C4-2B (cell line): ENCODE measurements around the gene FXYD5.

Experiments
- H3K27ac ChIP-seq: fragments of 450-650 bp; 2 replicates; pipeline ENCODE4 v1.5.1; 2017
- ZFX ChIP-seq: fragments of 450-650 bp; IDR thresholded peaks from 2 replicates; pipeline ENCODE4 v1.6.1; 2017
- TF ChIP-seq, protein P1 (sequence below): fragments of 450-650 bp; conservative IDR thresholded peaks from 2 replicates; pipeline ENCODE4 v1.5.1; 2017; ENCODE audit warnings: mild to moderate bottlenecking

The FXYD5 gene

DNA sequence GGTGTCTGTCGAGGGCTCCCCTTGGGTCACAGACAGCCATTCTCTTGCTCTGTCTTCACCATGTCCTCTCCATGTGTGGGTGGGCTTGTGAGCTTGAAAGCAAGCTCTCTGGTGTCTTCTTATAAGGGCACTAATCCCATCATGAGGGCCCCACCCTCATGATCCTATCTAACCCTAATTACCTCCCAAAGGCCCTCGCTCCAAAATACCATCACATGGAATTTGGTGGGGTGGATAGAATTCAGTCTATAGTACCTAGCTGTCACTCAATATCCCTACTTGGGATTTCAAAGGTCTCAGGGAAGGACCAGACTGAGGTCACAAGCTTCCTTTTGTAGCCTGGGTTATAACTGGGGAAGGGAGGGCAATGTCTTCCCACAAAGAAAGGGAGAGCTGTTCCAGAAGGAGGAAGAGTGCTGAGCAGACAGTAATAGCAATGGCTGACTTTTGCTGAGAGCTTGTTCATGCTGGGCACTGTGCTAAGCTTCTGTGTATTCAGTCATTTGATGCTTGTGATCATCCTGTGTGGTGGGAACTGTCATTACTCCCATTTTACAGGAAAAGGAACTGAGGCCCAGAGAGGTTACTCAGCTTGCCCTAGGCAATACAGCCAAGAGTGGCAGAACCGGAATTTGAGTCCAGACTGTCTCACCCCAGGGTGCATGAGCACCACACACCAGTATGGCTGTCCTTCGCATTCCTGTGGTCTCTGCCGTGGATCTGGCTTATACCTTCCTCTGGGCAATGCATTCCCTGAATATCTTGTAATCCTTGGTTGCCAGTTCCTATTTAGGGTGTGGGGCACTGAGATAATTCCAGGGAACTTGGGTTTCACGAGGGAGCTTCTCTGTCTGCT is 8.2 kb downstream of the FXYD5 start:
- no peak overlapping the region for H3K27ac ChIP-seq
- TF ChIP-seq, protein P1, sequence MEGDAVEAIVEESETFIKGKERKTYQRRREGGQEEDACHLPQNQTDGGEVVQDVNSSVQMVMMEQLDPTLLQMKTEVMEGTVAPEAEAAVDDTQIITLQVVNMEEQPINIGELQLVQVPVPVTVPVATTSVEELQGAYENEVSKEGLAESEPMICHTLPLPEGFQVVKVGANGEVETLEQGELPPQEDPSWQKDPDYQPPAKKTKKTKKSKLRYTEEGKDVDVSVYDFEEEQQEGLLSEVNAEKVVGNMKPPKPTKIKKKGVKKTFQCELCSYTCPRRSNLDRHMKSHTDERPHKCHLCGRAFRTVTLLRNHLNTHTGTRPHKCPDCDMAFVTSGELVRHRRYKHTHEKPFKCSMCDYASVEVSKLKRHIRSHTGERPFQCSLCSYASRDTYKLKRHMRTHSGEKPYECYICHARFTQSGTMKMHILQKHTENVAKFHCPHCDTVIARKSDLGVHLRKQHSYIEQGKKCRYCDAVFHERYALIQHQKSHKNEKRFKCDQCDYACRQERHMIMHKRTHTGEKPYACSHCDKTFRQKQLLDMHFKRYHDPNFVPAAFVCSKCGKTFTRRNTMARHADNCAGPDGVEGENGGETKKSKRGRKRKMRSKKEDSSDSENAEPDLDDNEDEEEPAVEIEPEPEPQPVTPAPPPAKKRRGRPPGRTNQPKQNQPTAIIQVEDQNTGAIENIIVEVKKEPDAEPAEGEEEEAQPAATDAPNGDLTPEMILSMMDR, result no peak
- no peak for TF ChIP-seq ZFX

DNA sequence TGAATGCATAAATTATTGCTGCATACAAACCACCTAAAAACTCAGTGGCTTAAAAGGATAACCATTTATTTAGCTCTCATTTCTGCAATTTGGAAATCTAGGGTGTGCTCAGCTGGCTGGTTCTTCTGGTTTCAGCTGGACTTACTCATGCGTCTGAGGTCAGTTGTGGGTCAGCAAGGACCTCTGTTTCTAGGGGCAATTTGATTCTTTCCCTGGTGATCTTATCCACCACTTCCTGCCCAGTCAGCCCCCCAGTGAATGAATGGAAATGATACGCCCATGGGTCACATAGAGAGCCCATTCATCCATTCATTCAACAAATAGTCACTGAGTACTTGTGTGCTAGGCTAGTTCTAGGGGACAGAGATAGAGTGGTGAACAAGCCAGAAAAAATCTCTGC is 9.9 kb downstream of the FXYD5 start:
- no peak for TF ChIP-seq ZFX
- TF ChIP-seq, protein P1, result no peak
- H3K27ac ChIP-seq, result no peak overlapping the region

DNA sequence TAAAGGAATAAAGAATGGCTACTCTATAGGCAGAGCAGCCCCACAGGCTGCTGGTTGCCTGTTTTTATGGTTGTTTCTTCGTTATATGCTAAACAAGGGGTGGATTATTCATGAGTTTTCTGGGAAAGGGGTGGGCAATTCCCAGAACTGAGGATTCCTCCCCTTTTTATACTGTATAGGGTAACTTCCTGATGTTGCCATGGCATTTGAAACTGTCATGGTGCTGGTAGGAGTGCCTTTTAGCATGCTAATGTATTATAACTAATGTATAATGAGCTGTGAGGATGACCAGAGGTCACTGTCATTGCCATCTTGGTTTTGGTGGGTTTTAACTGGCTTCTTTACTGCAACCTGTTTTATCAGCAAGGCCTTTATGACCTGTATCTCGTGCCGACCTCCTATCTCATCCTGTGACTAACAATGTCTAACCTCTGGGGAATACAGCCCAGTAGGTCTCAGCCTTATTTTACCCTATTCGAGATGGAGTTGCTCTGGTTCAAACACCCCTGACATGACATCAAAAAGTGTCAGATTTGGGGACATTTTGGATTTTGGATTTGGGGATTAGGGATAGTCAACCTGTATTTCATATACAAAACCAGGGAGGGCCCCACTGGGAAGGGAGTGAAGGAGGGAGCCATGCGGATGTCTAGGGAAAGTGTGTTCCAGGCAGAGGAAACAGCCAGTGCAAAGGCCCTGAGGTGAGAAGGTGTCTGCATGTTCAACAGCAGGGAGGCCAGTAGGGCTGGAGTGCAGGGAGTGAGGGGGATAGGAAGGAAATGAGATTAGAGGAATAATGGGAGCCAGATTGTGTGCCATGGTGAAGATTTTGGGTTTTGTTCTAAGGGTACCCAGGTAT is 10.9 kb downstream of the FXYD5 start:
- no peak for TF ChIP-seq ZFX
- TF ChIP-seq, protein P1, result no peak
- H3K27ac ChIP-seq, result no peak overlapping the region

DNA sequence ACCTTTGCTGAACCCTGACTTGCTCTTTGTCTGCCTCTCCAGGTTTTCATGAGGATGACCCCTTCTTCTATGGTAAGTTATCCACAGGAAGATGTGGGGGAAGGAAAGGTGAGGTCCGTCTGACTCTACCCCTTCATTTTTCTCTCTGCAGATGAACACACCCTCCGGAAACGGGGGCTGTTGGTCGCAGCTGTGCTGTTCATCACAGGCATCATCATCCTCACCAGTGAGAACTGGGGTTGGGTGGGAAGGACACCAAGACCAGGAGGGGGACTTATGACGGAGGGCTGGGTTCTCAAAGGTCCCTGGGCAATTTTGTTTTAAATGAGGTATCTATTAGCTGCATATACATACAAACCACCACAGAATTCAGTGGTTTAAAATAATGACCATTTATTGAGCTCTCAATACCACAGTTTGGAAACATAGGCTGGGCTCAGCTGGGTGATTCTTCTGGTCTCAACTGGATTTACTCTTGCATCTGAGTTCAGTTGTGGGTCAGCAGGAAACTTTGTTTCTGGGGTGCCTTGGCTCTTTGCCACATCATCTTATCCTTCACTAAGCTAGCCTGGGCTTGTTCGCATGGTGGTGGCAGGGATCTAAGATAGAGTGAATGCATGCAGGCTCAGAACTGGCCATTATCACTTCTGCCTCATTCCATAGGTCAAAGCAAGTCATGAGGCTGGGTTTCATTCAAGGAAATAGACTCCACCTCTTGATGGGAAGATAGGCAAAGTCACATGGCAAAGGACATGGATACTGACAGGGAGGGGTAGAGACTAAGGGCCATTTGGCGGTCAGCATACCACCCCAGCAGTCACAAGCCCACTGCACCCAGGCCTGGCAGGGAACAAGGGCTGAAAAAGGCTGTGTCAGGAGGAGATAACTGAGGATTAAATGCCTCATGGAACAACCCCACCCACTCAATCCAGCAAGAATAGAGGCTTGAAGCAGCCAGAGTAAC is 11.8 kb downstream of the FXYD5 start:
- no peak overlapping the region for H3K27ac ChIP-seq
- TF ChIP-seq ZFX, result no peak
- TF ChIP-seq, protein P1, result no peak

DNA sequence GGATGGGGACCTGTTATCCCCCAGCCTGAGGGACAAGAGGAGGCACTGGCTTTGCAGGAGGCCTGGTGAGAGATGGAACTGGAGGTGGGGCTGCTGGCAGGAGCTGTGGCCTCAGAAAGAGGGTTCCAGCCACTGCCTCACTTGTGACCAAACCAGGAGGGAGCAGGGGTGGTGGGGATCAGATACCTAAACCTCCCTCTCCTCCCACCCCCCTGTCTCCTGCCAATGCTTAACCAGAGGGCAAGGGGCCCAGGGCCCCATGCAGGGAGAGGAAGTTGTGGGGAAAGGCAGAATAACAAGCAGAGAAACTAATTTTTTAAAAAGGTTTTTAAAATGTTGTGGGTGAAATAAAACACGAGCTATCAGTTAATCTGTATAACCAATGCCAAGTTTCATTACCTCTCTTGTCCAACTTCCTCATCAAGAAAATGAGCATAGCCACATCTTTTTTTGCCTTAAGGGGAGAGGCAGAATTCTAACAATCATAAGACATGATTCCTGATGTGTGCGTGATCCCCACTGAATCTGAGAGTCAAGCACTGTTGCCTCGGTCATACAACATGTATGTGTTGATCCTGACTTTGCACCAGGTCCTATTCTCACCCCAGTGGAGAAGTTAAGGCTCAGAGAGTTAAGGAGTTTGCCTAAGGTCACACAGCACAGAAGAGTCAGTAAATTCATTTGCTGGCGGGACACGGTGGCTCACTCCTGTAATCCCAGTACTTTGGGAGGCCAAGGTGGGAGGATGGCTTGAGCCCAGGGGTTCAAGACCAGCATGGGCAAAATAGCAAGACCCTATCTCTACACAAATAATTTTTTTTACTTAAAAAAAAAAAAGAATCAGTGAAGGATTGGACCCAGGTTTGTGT is 12.9 kb downstream of the FXYD5 start:
- TF ChIP-seq, protein P1, result no peak
- TF ChIP-seq ZFX, result no peak
- no peak overlapping the region for H3K27ac ChIP-seq

DNA sequence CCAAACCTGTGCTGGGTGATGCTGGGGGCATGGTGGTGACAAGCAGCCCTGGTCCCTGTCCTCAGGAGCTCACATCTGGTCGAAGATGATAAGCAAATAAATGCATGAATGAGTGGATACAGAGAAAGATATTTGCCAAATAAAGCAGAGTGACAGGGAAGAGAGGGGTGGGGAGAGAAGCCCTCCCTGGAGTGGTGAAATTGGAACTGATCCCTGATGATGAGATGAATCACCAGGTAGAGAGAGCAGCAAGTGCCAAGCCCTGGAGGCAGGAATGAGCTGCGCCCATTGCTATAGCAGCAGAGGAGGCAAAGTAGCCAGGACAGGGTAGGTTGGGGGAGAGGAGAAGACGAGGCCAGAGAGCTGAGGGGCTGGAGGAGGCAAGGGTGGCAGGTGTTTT is 13.7 kb downstream of the FXYD5 start:
- TF ChIP-seq ZFX, result no peak
- TF ChIP-seq, protein P1, result no peak
- H3K27ac ChIP-seq, result no peak overlapping the region
